ENCODE data around the gene HYCC2. TPM values are rescaled to one million over a fixed set of nuclear protein-coding genes. Genes with fewer than 3 reads are reported as not detected.

Gene HYCC2
- total RNA-seq: 15.4 and 20.1 TPM in 2 replicates

GRCh38 chr2:201071479-201072200 lies at the start of gene HYCC2, which contains the start of gene NDUFB3:
Gene HYCC2 (minus strand): TSS chr2:201071671. CDS start chr2:201024009, 47,662 bp downstream.
Gene NDUFB3 (plus strand): TSS chr2:201072001. CDS start chr2:201078883, 6,882 bp downstream.

GRCh38 chr2:201116115-201116958 lies 44.9 kb upstream of the HYCC2 start, which contains the start of gene CFLAR:
Gene CFLAR (plus strand): TSS chr2:201116164. CDS start chr2:201129866, 13,702 bp downstream.

Small RNA genes lying within 50 kb of the gene (small RNA-seq; reads per million reads assigned to genes)
- not detected for gene RNU6-1206P

Other genes starting within 250 kb of the HYCC2 start
- gene CLK1, start 207.0 kb downstream of the HYCC2 start, total RNA-seq: 50.6 and 64.1 TPM in 2 replicates
- 24.5 and 27.9 TPM in 2 replicates for gene PPIL3, start 182.6 kb downstream of the HYCC2 start, total RNA-seq
- 14.7 and 17.1 TPM in 2 replicates for gene NIF3L1, start 182.3 kb downstream of the HYCC2 start, total RNA-seq
- gene ORC2, start 108.0 kb downstream of the HYCC2 start, total RNA-seq: 13.7 and 23.4 TPM in 2 replicates
- gene NDUFB3, start 330 bp upstream of the HYCC2 start, total RNA-seq: 42.5 and 50.3 TPM in 2 replicates
- 293 and 295 TPM in 2 replicates for gene CFLAR, start 44.5 kb upstream of the HYCC2 start, total RNA-seq
- gene CASP10, start 111.5 kb upstream of the HYCC2 start, total RNA-seq: 45.1 and 56.7 TPM in 2 replicates
- 6.2 and 7.5 TPM in 2 replicates for gene CASP8, start 188.9 kb upstream of the HYCC2 start, total RNA-seq

All from vein endothelial cell (primary cell).